ENCODE data around the gene CIZ1. TPM values are rescaled to one million over a fixed set of nuclear protein-coding genes. Genes with fewer than 3 reads are reported as not detected.
"Not testable (repeated sequence)": the region's sequence is repeated elsewhere in the genome, so short reads cannot be mapped to it uniquely, and the experiment has no call there.

The CIZ1 gene
- total RNA-seq, 1 donor from 2014 or later = 134 TPM

DNA sequence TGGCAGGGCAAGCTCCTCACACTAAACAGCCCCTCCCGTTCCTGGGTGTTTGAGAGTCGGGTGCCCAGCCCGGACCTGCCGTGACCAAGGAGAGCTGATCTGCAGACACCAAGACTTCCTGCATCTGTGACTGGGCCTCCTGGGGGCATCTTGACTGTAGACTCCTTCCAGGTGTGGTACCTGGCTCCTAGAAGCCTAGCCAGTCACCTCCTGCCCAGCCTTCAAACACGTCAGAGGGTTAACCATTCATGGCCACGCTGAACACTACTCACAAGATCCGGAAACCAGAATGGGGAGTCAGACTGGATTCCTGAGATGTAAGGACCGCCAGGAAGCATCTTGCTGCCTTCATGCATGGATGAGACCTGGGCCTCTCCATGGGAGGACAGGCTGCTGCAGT, 45.8 kb downstream of the CIZ1 start:
- DNase-seq (ENCODE audit: low spot score) = peak; percentile 77

DNA sequence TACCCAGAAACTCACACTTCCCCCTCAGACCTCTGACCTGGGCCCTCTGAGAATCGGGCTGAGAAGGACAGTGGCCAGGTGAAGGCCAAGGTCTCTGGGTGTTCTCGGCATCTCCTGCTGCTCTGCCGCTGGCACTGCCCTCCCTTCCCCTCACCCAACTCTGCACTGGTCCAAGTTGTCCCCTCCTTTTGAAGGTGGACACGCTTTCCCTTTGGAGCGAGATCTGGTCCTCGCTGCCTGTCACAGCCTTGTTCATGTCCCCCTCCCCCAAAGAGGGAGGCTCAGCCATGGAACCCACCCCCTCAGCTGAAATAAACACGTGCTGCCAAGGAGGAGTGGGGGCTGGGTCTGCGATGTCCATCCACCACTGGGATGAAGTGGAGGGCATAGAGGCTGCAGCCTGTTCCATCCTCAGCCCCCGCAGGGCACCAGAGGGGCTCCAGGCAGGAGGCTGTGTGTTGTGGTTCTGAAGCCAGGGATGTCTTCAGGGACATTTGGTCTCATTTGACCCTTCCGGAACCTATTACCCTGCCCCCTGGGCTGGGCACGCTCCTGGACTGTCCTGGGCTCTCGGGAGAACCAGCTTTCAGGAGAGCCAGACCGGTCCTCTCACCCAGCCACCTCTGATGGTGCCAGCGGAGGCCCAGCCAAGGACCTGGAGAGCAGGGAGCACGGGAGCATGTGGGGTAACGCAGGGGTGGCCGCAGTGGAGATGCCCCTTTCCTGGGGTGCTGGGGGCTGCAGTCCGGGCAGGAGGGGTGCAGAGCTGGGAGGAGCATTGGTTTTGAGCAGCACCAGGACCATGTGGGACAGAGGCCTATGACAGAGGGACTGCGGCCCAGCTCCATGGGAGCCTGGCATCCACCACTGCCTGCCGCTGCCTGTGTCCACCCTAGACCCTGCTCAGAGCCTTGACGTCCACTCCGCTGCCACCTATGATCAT, 46.9 kb downstream of the CIZ1 start:
- DNase-seq (ENCODE audit: low spot score) = no peak

DNA sequence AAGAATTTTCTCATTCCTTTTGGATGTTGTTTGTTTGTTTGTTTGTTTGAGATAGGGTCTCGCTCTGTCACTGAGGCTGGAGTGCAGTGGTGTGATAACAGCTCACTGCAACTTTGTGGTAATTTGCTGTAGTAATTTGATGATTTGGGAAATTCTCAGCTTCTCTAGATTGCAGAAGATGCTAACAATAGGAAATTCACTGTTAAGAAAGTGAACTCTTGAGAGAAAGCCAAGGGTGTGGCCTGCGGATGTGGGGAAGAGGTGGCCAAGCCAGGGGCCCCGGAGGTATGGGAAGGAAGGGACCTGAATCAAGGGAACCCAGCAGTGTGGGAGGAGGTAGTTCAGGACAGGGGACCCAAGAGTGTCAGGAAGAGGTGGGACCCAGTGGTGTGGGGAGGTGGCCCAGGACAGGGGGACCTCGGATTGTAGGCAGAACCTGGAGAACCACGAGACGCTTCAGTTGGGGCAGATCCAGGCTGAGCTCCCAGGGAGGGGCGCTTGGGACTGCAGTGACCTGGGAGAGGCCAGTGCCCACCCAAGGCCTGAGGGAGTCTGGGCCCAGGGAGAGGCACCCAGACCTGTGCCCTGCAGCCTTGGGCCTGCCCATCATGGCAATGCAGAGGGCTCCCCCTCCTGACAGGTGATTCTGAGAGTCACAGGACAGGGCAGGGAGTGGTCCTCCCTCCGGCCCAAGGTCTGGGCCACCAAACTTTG, 47.7 kb downstream of the CIZ1 start:
- no peak for DNase-seq (ENCODE audit: low spot score)

DNA sequence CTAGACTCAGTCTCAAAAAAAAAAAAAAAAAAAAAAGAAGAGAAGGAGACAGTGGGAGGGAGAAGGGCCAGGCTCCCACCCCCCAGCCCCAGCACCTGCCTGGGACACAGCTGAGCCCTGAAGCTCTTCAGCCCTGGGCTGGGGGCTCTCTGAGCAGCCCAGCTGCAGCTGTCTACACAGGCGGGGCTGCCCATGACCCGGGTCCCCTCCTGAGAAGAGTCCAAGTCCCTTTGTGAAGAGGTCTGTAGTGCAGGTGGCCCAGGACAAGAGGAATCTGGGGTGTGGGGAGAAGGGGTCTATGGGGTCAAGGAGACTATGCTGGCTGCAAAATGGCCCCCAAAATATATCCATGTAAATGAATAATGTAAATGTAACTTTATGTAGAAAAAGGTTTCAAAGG, 48.8 kb downstream of the CIZ1 start:
- no peak for DNase-seq (ENCODE audit: low spot score)

DNA sequence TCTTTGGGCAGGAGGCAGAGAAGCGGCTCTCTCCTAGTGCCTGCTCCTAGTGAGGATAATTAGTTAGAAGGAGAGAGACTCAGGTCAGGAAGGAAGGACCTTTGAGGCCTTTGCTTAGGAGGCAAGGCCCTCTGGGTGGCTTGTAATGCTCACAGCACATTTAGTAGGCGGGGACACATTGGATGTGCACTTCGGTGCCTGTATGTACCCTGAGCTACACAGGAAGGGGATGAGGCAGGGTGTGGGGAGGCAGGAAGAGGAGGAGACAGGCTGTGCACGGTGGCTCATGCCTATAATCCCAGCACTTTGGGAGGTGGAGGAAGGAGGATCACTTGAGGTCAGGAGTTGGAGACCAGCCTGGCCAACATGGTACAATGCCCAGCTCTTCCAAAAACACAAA, 49.3 kb downstream of the CIZ1 start:
- no peak for DNase-seq (ENCODE audit: low spot score)

DNA sequence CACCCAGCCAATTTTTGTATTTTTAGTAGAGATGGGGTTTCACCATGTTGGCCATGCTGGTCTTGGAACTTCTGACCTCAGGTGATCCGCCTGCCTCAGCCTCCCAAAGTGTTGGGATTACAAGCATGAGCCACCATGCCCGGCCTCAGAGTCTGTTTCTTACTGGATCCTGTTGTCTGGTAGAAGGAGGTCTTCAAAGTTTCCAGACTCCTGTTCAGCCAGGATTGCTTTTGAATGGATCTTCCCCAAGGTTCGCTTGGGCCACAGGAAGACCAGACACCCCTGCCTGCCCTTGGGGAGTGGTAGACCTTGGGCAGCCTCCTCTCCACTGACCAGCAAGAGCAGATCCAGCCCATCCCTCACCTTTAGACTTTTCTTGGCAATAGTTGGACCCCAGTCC, 49.8 kb downstream of the CIZ1 start:
- DNase-seq (ENCODE audit: low spot score) = no peak

DNA sequence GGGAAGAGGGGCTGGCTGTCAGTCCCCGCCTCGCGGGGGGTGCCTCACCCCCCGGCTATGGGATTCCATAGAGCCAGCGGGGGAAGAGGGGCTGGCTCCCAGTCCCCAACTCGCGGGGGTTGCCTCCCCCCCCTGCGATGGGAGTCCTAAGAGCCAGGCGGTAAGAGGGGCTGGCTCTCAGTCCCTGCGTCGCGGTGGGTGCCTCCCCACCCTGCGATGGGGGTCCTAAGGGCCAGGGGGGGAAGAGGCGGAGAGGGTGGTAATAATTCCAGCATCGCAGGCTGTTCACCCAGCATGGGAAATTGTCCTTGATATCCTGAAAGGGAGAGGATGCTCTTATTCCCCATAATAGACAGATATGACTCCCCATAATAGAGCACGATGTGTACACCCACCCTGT, 51.8 kb downstream of the CIZ1 start:
- DNase-seq (ENCODE audit: low spot score) = no peak

DNA sequence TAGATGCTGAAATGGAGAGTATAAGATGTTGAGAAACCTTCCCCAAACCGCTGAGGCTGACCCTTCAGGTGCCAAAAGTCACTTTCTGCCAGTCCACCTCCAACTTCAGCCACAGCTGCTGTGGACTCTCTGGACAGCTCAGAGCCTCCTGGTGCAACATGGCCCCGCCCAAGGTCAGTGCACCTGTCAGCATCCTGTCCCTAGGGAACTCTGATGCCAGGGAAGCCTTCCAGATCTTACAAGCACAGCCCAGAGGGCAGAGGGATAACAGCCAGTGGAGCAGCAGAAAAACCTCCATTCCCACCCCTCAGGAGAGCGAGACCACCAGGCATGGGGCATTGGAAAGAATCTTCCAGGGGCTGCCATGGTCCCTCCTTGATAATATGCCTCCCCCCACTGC, 53.4 kb downstream of the CIZ1 start:
- DNase-seq (ENCODE audit: low spot score) = no peak

DNA sequence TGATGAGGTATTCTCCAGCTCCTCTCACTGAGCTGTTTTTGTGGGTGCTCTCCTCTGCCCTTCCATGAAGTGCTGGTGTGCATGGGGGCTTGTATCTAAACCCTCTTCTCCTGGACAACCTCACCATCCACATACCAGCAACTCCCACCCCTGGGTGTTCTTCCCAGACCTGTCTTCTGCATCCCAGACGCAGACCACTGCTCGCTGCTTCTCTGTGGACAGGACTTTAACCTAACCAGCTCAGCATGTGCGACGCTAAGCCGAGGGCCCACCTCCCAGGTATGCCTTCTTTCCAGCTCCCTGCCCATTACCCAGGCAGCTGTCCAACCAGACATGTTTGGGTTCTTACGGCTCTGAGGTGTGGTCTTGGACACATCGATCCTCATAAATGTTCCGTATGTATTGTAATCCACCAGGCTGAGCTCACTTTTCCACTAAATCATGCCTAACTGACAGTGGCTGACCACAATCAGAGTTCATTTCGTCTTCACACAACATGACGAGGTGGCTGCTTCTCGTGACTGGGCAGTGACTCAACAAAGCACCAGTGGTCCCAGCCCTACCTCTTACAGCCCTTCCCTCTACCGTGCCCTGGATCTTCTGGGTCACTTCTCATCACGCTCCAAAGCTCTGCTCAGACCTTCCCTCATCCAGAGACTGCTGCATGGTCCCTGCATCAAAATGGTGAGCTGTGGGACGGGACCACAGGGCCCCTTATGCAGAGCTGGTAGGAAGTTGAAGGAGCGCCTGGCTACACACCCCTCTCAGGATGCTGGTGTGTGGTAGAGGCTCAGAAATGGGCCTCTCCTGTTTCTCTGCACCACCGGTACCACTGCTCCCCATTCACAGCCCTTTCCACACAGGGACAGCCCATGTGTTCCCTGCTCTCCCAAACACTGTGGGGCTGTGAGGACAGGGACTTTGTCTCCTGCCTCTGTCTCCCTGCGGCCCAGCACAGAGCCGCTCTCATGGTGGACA, 54.3 kb downstream of the CIZ1 start:
- no peak for DNase-seq (ENCODE audit: low spot score)

DNA sequence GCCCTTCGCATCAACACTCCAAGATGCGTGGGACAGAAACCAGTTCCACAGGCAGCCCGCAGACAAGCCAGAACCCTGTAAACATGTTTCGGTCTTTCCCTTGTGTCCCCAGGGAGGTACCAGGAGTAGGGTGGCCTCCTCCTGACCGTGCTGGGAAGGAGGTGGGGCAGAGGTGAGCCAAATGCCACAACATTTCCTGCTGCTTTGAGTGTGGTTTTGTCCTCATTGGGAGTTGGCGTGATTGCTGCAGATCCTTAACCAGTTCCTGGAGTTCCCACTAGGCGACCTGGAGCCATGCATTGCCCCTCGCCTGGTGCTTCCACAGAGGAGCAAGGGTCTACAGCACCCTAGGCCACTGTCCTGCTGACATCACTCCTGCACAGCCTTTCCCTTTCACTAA, 55.8 kb downstream of the CIZ1 start:
- DNase-seq (ENCODE audit: low spot score) = not testable (repeated sequence)

DNA sequence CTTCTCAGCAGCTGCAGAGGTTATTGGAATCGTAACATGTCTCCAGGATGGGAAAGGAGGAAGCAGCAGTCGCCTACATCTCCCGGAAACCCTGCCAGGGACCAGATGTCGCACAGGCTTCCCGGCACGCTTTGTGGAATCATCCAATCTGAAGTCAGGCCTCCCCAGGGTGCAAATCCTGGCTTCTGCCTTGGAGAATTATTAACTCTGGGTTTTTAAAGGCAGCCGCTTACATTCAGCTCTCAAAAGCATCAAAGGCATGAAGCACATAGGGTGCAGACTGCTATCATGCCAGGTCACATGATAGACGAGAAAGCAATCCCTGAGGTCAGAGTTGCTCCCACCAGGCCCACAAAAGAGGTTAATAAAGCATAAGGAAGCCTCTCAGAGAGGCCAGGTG, 59.2 kb downstream of the CIZ1 start:
- not testable (repeated sequence) for DNase-seq (ENCODE audit: low spot score)

DNA sequence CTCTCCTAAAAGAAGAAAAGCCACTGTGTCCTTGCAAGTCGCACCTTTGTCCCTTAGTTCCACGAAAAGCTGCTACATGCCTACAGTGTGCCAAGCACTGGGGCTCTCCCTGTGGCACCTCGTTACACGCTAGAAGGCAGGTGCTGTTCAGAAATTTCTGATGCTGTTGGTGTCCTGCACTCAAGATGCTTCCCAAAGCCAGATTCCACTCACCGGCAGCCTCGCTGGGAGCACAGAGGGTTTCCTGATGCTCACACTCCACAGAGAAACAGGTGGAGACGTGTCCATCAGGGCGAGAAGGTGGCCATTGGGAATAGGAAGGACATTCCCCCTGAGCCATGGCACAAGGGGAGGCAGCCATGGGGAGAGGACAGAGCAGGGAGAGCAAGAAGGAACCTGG, 60.0 kb downstream of the CIZ1 start:
- not testable (repeated sequence) for DNase-seq (ENCODE audit: low spot score)

DNA sequence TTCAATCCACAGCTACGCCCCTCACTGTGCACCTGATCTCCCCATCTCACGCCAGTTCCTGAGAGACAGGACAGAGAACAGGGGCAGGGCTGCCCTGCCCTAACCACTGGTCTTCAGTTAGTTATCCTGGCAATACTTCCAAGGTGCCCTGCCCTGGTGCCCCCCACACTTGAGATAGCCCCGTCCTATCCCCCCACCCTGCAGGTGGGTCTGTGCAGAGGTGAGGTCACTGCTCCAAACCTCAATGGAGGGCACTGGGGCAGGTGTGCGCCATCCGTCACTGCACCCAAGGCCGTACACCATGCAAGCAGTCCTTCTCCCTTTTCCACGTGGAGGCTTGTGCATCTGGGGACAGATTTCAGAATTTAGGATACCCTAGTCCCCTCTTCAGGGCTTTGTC, 60.7 kb downstream of the CIZ1 start:
- not testable (repeated sequence) for DNase-seq (ENCODE audit: low spot score)

DNA sequence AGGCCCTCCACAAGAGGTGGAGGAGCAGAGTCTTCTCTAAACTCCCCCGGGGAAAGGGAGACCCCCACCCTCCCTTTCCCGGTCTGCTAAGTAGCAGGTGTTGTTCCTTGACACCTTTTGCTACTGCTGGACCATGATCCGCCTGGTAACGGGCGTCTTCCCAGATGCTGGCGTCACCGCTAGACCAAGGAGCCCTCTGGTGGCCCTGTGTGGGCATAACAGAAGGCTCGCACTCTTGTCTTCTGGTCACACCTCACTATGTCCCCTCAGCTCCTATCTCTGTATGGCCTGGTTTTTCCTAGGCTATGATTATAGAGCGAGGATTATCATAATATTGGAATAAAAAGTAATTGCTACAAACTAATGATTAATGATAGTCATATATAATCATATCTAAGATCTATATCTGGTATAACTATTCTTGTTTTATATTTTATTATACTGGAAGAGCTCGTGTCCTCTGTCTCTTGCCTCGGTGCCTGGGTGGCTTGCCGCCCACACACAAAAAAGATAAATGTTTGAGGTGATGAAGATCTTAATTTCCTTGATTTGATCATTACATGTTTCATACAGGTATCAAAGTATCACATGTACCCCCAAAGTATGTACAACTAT, 61.3 kb downstream of the CIZ1 start:
- not testable (repeated sequence) for DNase-seq (ENCODE audit: low spot score)

DNA sequence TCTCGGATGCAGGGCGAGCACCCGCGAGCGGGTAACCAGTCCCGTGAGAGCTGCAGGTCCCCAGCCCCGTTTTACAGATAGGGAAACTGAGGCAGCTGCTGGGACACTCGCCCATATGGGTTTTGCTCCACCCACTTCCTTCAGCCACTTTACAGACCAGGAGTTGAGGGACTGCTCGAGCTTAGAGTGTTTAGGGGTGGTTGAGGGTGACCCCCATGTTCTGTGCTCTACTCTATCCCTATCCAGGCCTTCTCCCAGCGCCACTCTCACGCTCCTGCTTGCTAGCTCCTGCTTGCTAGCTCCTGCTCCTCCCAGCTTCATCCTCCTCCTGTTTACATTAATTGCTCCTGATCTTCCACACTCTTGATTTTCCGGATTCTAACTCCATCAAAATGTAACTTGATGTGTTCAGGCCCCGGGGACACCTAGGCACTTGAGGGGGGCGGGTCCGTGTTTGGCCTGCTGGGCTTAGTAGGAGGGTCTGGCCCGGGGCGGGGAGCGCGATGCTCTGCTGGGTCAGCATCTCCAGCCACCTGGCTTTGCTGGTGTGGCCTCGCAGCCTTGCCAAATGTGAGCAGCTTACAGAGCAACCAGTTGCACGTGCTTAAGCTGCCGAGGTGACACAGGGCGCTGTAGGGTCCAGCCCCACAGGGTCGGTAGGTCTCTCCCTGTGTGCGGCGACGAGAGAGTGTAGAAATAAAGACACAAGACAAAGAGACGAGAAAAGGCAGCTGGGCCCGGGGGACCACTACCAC, 62.4 kb downstream of the CIZ1 start:
- no peak for DNase-seq (ENCODE audit: low spot score)

DNA sequence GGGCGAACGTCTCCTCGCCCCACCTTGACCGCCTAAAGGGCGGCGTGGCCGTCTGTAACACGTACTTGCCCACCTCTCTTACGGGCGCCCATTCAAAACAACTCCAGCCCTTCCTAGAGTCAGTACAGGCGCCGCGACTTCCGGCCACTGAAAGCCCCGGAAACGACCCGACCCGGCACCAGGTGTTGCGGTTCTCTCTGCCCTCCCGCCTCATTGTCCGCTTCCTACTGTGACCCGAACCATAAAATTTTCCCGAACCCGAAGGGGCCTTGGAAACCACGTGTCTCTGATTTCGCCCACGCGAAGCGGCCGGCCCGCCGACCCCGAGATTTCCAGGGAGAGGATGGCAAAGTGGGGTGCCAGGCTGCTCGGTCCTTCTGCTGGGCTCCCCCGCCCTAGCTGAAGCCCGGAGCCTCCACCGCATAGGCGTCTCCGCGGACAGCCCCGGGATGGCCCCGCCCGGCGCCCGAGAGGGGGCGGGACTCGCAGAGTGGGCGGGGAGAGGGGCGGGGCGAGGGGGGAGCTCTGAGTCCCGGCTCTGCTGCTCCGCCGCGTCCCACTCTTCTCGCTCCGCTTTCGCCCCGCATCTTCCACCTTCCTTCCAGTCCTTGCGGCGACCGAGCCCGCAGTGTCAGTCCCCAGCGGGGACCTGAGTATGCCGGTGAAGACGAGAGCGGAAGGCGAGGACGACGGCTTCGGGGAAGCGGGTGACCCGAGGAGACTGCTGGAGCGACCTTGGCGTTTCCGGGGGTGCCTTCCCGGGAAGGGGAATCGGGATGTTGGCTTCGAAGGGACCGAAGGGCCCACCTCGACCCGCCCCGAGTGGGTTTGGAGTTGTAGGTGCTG, 63.2 kb downstream of the CIZ1 start:
- peak; percentile 83 for DNase-seq (ENCODE audit: low spot score)

DNA sequence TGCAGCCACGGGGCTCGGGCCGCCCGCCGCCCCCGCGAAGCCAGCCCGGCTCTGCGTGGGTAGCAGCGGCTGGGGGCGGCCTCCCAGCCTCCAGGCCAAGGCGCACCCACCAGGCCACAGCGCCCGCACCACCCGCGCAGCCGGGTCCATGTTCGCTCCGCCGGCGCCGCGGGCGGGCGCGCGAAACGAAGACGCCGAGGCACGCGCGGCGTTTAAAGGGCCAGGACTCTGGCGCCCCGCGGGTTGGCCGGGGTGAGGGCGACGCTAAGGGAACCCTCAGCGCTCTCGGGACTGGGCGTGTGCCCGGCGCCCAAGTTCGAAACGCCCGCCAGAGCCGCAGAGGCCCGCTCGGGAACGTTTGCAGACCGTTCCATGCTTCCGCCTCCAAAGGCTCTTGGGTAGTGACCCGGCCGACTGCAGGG, 63.8 kb downstream of the CIZ1 start, which contains the start of gene PTGES2:
Gene PTGES2, minus strand, starts transcription at position 162 of the 422 bp plus-strand sequence. Its CDS starts 12 bp downstream, at position 150.
- DNase-seq (ENCODE audit: low spot score) = no peak

DNA sequence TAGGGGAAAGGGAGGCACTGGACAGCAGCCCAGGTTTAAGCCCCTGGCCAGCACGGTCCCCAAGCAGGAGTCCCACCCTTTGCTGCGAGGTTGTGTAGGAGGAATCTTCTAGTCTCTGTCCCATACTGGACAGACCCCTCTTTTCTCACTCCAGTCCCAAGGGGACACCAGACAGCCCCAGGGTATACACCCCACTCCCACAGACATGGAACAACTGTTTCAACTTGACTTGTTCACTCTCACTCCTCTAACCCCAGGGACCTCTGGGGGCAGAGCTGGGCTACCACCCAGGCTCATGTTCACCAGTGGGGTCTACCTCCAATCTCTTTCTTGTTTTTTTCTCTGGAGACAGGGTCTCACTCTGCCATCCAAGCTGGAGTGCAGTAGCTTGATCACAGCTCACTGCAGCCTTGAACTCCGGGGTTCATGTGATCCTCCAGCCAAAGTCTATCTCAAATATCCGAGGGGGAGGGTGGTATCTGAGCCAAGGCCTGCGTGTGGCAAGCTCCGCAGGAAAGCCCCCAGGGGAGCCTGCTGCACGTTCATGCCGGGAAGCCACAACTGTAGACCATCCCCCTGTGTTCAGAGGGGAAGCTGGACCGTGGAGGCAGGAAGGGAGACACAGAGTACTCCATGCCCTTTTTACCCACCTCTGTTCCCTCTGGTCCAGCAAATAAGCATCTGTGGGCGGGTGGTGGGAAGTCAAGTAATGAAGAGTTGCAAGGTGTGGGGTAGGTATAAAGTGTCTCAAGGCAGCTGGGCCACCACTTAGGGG, 65.6 kb downstream of the CIZ1 start:
- DNase-seq (ENCODE audit: low spot score) = no peak
